Liver (tissue), 3 donors: ENCODE data around the gene VMAC.

Source experiments
- EGR1 ChIP-seq, 2 donors: IDR thresholded peaks; 2 replicates each; pipeline ENCODE4 v1.6.1; 2016 to 2018; ENCODE audit warnings: antibody characterized with exemption in 2 of 2, low read depth in 2 of 2
- FOXA1 ChIP-seq: IDR thresholded peaks from 2 replicates; pipeline ENCODE4 v1.6.1; 2016; ENCODE audit warnings: antibody characterized with exemption
- GABPA ChIP-seq, 2 donors: IDR thresholded peaks in 1 of 2; conservative IDR thresholded peaks in 1 of 2; 2 replicates each; pipeline ENCODE4 v1.6.1; 2016; ENCODE audit warnings: antibody characterized with exemption in 2 of 2, mild to moderate bottlenecking in 1 of 2, moderate library complexity in 1 of 2
- SP1 ChIP-seq: IDR thresholded peaks from 2 replicates; pipeline ENCODE4 v1.6.1; 2018; ENCODE audit warnings: antibody characterized with exemption, mild to moderate bottlenecking
- TAF1 ChIP-seq: conservative IDR thresholded peaks from 2 replicates; pipeline ENCODE4 v1.6.1; 2016; ENCODE audit warnings: antibody characterized with exemption, mild to moderate bottlenecking
- TF ChIP-seq, protein P1 (sequence below): IDR thresholded peaks from 2 replicates; pipeline ENCODE4 v1.6.1; 2016; ENCODE audit warnings: antibody characterized with exemption
- TF ChIP-seq, protein P2 (sequence below): fragments of 150-350 bp; IDR thresholded peaks from 2 replicates; pipeline ENCODE4 v1.5.1; 2017; ENCODE audit warnings: improper control_type of control experiment, low read depth, low read length; ENCODE audit not compliant: missing input control
- TF ChIP-seq, protein P3 (sequence below): IDR thresholded peaks from 2 replicates; pipeline ENCODE4 v1.6.1; 2016; ENCODE audit warnings: antibody characterized with exemption, mild to moderate bottlenecking
- TF ChIP-seq, protein P4 (sequence below): IDR thresholded peaks from 2 replicates; pipeline ENCODE4 v1.6.1; 2016; ENCODE audit warnings: antibody characterized with exemption
- donor health status: healthy.
- donor health status: healthy.

GRCh38 chr19:5892772-5893275 is 11.8 kb upstream of the VMAC start:
- TF ChIP-seq FOXA1 = no peak
- TF ChIP-seq, protein P1, sequence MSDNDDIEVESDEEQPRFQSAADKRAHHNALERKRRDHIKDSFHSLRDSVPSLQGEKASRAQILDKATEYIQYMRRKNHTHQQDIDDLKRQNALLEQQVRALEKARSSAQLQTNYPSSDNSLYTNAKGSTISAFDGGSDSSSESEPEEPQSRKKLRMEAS = no peak
- TF ChIP-seq, protein P2, sequence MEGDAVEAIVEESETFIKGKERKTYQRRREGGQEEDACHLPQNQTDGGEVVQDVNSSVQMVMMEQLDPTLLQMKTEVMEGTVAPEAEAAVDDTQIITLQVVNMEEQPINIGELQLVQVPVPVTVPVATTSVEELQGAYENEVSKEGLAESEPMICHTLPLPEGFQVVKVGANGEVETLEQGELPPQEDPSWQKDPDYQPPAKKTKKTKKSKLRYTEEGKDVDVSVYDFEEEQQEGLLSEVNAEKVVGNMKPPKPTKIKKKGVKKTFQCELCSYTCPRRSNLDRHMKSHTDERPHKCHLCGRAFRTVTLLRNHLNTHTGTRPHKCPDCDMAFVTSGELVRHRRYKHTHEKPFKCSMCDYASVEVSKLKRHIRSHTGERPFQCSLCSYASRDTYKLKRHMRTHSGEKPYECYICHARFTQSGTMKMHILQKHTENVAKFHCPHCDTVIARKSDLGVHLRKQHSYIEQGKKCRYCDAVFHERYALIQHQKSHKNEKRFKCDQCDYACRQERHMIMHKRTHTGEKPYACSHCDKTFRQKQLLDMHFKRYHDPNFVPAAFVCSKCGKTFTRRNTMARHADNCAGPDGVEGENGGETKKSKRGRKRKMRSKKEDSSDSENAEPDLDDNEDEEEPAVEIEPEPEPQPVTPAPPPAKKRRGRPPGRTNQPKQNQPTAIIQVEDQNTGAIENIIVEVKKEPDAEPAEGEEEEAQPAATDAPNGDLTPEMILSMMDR = no peak
- TF ChIP-seq, protein P3, sequence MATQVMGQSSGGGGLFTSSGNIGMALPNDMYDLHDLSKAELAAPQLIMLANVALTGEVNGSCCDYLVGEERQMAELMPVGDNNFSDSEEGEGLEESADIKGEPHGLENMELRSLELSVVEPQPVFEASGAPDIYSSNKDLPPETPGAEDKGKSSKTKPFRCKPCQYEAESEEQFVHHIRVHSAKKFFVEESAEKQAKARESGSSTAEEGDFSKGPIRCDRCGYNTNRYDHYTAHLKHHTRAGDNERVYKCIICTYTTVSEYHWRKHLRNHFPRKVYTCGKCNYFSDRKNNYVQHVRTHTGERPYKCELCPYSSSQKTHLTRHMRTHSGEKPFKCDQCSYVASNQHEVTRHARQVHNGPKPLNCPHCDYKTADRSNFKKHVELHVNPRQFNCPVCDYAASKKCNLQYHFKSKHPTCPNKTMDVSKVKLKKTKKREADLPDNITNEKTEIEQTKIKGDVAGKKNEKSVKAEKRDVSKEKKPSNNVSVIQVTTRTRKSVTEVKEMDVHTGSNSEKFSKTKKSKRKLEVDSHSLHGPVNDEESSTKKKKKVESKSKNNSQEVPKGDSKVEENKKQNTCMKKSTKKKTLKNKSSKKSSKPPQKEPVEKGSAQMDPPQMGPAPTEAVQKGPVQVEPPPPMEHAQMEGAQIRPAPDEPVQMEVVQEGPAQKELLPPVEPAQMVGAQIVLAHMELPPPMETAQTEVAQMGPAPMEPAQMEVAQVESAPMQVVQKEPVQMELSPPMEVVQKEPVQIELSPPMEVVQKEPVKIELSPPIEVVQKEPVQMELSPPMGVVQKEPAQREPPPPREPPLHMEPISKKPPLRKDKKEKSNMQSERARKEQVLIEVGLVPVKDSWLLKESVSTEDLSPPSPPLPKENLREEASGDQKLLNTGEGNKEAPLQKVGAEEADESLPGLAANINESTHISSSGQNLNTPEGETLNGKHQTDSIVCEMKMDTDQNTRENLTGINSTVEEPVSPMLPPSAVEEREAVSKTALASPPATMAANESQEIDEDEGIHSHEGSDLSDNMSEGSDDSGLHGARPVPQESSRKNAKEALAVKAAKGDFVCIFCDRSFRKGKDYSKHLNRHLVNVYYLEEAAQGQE = no peak
- no peak for TF ChIP-seq TAF1
- TF ChIP-seq, protein P4, sequence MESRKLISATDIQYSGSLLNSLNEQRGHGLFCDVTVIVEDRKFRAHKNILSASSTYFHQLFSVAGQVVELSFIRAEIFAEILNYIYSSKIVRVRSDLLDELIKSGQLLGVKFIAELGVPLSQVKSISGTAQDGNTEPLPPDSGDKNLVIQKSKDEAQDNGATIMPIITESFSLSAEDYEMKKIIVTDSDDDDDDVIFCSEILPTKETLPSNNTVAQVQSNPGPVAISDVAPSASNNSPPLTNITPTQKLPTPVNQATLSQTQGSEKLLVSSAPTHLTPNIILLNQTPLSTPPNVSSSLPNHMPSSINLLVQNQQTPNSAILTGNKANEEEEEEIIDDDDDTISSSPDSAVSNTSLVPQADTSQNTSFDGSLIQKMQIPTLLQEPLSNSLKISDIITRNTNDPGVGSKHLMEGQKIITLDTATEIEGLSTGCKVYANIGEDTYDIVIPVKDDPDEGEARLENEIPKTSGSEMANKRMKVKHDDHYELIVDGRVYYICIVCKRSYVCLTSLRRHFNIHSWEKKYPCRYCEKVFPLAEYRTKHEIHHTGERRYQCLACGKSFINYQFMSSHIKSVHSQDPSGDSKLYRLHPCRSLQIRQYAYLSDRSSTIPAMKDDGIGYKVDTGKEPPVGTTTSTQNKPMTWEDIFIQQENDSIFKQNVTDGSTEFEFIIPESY = no peak
- no peak for TF ChIP-seq SP1
- no peak for TF ChIP-seq EGR1 (IDR thresholded peaks at IDR 0.05; ENCODE audit: low read depth in 2 of 2)
- TF ChIP-seq GABPA (IDR thresholded peaks at IDR 0.05 in 1 of 2, conservative IDR thresholded peaks at IDR 0.05 in 1 of 2) = no peak
